ENCODE measurements around the gene TMEM221. TPM values are rescaled to one million over a fixed set of nuclear protein-coding genes. Genes with fewer than 3 reads are reported as not detected.

Gene TMEM221
- total and polyA plus RNA-seq, 10 of the 15 experiments (the other 5 are each of a cell fraction or from before 2014, with no cell fraction given), result 0.04 to 0.24 TPM; not detected in 8

GRCh38 chr19:17473041-17473440 is 24.6 kb upstream of the TMEM221 start:
- Histone ChIP-seq H3K36me3 (ENCODE audit: control insufficient read depth in 2 of 2, insufficient read depth in 2 of 2, low read length in 1 of 2) (no peaks in the 10 kb centered on the region), H3K27me3 (replicated peaks in 1 of 2; ENCODE audit: control insufficient read depth in 2 of 2, insufficient read depth in 2 of 2, low read length in 1 of 2) (no peaks in the 10 kb centered on the region), H3K79me2 (ENCODE audit: control insufficient read depth, insufficient read depth, low read length) (no peaks in the 10 kb centered on the region), H3K9ac (ENCODE audit: control insufficient read depth, insufficient read depth, low read length) (no peak overlapping the region), H4K20me1 (ENCODE audit: control insufficient read depth, insufficient read depth) (no peaks in the 10 kb centered on the region), H3K27ac (ENCODE audit: control insufficient read depth, insufficient read depth) (no peak overlapping the region), H3K4me1 (ENCODE audit: control insufficient read depth, insufficient read depth, low read length) (peaks cover 15% of the 10 kb centered on the region), H3K9me3 (replicated peaks; ENCODE audit: control insufficient read depth, insufficient read depth, low read length) (no peaks in the 10 kb centered on the region), H3K4me2 (ENCODE audit: control insufficient read depth, insufficient read depth) (no peak overlapping the region), H3K4me3 (no peak overlapping the region), H2AFZ (ENCODE audit: control insufficient read depth, low read depth, low read length) (no peak overlapping the region)
- ChIA-PET SMC1A (ENCODE audit: uncharacterized antibody, unreplicated experiment) (no interaction called here), POLR2A (no interaction called here), RAD21 (ENCODE audit: unreplicated experiment) (interaction anchor here (0.6 kb wide), 1 partner anchor 412 kb away, joined by 3 read pairs; no protein-coding TSS in a partner anchor), CTCF (interaction anchor here (1.4 kb wide), 1 partner anchor 23 kb away, joined by 6 read pairs; no protein-coding TSS in a partner anchor)
- WGBS (ENCODE audit: insufficient coverage, insufficient replicate concordance, low lambda C conversion rate, missing lambda C conversion rate), result 59% methylated on average over 9 of the region's 9 CpGs
- ATAC-seq (no peak), FAIRE-seq (peak; percentile 7), DNase-seq (ENCODE audit: low read depth, low spot score) (no peak)
- intact Hi-C loops (cut with micrococcal nuclease; ENCODE audit: unreplicated experiment) (no loop called here), in situ Hi-C loops (cut with MboI) (no loop called here)
- no TSS peak for BruUV-seq (replicated peaks)
- TF ChIP-seq, protein P1, sequence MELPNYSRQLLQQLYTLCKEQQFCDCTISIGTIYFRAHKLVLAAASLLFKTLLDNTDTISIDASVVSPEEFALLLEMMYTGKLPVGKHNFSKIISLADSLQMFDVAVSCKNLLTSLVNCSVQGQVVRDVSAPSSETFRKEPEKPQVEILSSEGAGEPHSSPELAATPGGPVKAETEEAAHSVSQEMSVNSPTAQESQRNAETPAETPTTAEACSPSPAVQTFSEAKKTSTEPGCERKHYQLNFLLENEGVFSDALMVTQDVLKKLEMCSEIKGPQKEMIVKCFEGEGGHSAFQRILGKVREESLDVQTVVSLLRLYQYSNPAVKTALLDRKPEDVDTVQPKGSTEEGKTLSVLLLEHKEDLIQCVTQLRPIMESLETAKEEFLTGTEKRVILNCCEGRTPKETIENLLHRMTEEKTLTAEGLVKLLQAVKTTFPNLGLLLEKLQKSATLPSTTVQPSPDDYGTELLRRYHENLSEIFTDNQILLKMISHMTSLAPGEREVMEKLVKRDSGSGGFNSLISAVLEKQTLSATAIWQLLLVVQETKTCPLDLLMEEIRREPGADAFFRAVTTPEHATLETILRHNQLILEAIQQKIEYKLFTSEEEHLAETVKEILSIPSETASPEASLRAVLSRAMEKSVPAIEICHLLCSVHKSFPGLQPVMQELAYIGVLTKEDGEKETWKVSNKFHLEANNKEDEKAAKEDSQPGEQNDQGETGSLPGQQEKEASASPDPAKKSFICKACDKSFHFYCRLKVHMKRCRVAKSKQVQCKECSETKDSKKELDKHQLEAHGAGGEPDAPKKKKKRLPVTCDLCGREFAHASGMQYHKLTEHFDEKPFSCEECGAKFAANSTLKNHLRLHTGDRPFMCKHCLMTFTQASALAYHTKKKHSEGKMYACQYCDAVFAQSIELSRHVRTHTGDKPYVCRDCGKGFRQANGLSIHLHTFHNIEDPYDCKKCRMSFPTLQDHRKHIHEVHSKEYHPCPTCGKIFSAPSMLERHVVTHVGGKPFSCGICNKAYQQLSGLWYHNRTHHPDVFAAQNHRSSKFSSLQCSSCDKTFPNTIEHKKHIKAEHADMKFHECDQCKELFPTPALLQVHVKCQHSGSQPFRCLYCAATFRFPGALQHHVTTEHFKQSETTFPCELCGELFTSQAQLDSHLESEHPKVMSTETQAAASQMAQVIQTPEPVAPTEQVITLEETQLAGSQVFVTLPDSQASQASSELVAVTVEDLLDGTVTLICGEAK (IDR thresholded peaks at IDR 0.05; ENCODE audit: borderline replicate concordance), result no peak
- TF ChIP-seq STAT3 (IDR thresholded peaks at IDR 0.05; ENCODE audit: low read depth, low read length) (no peak), FOS (IDR thresholded peaks at IDR 0.05; ENCODE audit: borderline replicate concordance, extremely low read depth, insufficient read length) (no peak), IRF4 (IDR thresholded peaks at IDR 0.05; ENCODE audit: low read depth, low read length) (no peak), RAD21 (IDR thresholded peaks at IDR 0.05; ENCODE audit: insufficient read depth, low read depth, low read length) (0 out of 2 replicates have a peak, but pooled peaks have one; percentile 2), SKIL (IDR thresholded peaks at IDR 0.05; ENCODE audit: low read depth, poor library complexity, severe bottlenecking) (no peak)
- TF ChIP-seq, protein P2, sequence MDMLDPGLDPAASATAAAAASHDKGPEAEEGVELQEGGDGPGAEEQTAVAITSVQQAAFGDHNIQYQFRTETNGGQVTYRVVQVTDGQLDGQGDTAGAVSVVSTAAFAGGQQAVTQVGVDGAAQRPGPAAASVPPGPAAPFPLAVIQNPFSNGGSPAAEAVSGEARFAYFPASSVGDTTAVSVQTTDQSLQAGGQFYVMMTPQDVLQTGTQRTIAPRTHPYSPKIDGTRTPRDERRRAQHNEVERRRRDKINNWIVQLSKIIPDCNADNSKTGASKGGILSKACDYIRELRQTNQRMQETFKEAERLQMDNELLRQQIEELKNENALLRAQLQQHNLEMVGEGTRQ (IDR thresholded peaks at IDR 0.05; ENCODE audit: borderline replicate concordance, low read depth, low read length), result no peak
- TF ChIP-seq, protein P3, sequence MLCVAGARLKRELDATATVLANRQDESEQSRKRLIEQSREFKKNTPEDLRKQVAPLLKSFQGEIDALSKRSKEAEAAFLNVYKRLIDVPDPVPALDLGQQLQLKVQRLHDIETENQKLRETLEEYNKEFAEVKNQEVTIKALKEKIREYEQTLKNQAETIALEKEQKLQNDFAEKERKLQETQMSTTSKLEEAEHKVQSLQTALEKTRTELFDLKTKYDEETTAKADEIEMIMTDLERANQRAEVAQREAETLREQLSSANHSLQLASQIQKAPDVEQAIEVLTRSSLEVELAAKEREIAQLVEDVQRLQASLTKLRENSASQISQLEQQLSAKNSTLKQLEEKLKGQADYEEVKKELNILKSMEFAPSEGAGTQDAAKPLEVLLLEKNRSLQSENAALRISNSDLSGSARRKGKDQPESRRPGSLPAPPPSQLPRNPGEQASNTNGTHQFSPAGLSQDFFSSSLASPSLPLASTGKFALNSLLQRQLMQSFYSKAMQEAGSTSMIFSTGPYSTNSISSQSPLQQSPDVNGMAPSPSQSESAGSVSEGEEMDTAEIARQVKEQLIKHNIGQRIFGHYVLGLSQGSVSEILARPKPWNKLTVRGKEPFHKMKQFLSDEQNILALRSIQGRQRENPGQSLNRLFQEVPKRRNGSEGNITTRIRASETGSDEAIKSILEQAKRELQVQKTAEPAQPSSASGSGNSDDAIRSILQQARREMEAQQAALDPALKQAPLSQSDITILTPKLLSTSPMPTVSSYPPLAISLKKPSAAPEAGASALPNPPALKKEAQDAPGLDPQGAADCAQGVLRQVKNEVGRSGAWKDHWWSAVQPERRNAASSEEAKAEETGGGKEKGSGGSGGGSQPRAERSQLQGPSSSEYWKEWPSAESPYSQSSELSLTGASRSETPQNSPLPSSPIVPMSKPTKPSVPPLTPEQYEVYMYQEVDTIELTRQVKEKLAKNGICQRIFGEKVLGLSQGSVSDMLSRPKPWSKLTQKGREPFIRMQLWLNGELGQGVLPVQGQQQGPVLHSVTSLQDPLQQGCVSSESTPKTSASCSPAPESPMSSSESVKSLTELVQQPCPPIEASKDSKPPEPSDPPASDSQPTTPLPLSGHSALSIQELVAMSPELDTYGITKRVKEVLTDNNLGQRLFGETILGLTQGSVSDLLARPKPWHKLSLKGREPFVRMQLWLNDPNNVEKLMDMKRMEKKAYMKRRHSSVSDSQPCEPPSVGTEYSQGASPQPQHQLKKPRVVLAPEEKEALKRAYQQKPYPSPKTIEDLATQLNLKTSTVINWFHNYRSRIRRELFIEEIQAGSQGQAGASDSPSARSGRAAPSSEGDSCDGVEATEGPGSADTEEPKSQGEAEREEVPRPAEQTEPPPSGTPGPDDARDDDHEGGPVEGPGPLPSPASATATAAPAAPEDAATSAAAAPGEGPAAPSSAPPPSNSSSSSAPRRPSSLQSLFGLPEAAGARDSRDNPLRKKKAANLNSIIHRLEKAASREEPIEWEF (IDR thresholded peaks at IDR 0.05; ENCODE audit: insufficient replicate concordance, low read depth, low read length), result no peak
